Ishikawa (cell line): ENCODE measurements around the gene KLHL3.

ENCODE experiments used
- EGR1 ChIP-seq: IDR thresholded peaks from 2 replicates; pipeline ENCODE4 v1.6.1; 2012
- EP300 ChIP-seq: IDR thresholded peaks from 2 replicates; pipeline ENCODE4 v1.6.1; 2012; ENCODE audit warnings: borderline replicate concordance
- TEAD4 ChIP-seq: IDR thresholded peaks from 2 replicates; pipeline ENCODE4 v1.6.1; 2012
- YY1 ChIP-seq: IDR thresholded peaks from 2 replicates; pipeline ENCODE4 v1.6.1; 2012; ENCODE audit warnings: low read depth

DNA sequence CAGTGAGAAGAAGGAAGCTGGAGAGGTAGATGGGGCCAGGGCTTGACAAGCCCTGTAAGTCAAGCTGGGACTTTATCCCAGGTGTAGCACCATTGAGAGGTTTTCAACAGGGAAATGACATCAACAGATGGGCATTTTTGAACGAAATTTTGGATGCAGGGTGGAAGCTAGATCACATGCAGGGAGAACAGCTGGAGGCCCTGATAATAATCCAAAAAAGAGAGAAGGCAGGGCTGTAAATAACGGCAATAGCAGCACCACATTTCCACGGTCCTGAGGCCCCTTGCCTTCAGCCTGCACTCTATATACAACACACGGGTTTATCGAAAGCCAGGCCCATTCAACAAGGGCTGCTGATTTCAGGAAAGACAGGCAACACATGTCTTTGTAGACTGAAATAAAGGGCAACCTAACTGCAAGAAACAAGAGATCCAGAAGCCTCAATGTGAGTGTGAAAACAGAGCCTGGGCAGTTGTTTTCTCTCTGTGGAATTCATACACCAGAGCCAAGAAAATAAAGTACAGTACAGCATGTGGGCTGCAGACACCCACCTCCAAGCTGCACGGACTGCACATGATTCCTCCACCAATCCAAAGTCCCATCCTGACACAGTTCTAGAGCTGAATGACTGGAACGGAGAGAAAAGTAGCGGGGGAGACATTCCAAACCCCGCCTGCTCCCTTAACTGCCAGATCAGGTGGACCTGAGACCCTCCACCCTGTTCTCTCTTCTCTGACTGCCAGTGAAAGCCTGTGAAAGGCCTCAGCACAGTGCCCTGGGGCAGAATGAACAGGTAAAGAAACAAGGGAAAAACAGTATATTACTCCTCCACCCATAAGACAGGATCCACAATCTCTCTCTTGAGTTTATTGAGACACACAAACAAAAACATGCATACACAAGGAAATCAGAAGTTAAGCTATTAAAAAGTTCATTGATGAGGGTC is 36.3 kb downstream of the KLHL3 start:
- TF ChIP-seq EGR1 (no peak), EP300 (no peak), YY1 (no peak), TEAD4 (no peak)
